Measurements from ENCODE around the gene TRPT1. TPM values are rescaled to one million over a fixed set of nuclear protein-coding genes. Genes with fewer than 3 reads are reported as not detected.

Gene TRPT1
- total and polyA plus RNA-seq, 9 of the 15 experiments (the other 6 are each of a cell fraction or from before 2014, with no cell fraction given) = 4.6 to 41.7 (median 23.1) TPM

GRCh38 chr11:64216879-64217278 is 9.1 kb downstream of the TRPT1 start:
- no peaks in the 10 kb centered on the region for H4K20me1 ChIP-seq (replicated peaks; ENCODE audit: control insufficient read depth, insufficient read depth, low read length)
- BruUV-seq (replicated peaks) = no TSS peak
- no peak overlapping the region for H3K9ac ChIP-seq (ENCODE audit: insufficient read depth in 1 of 2, low read depth in 2 of 2, low read length in 2 of 2)
- no peak overlapping the region for H3K4me3 ChIP-seq
- intact Hi-C loops (cut with micrococcal nuclease) (no loop called here), in situ Hi-C loops (cut with MboI) (no loop called here)
- ChIA-PET CTCF (ENCODE audit: low intra/inter-chr PET ratio) (no interaction called here), POLR2A (interaction anchor here (1.1 to 7.0 kb wide), 4 partner anchors 10 to 101 kb away, joined by 3 to 57 read pairs (median 14); partner anchors contain the start of genes FERMT3, NUDT22, TRMT112 and TRPT1)
- no peaks in the 10 kb centered on the region for H3K9me3 ChIP-seq (replicated peaks; ENCODE audit: control insufficient read depth, insufficient read depth, low read depth, low read length)
- H3K4me1 ChIP-seq (replicated peaks in 1 of 2; ENCODE audit: control insufficient read depth in 2 of 2, insufficient read depth in 2 of 2, low read length in 2 of 2) = peaks cover 0 to 15% of the 10 kb centered on the region in 2 experiments; a peak in 2 of 5 replicates
- H3K9me1 ChIP-seq (ENCODE audit: control insufficient read depth, insufficient read depth, low read length) = no peaks in the 10 kb centered on the region
- ATAC-seq (no peak), FAIRE-seq (no peak), DNase-seq (ENCODE audit: extremely low read depth in 1 of 4, low spot score in 3 of 4) (no peak)
- 0 out of 2 replicates have a peak, but pooled peaks have one; percentile 28 for TF ChIP-seq RBFOX2 (IDR thresholded peaks at IDR 0.05; ENCODE audit: low read depth, low read length)
- TF ChIP-seq ZNF143 (CRISPR knock-in tag; IDR thresholded peaks at IDR 0.05) = no peak
- TF ChIP-seq RFX5 (IDR thresholded peaks at IDR 0.05; ENCODE audit: low read depth, low read length) = no peak
- no peak for TF ChIP-seq POLR2AphosphoS2 (IDR thresholded peaks at IDR 0.05; ENCODE audit: low read length)
- TF ChIP-seq MLX (CRISPR knock-in tag; conservative IDR thresholded peaks at IDR 0.05) = no peak
- no peak for TF ChIP-seq ZC3H4 (CRISPR knock-in tag; IDR thresholded peaks at IDR 0.05; ENCODE audit: borderline replicate concordance)
- TF ChIP-seq POLR2G (IDR thresholded peaks at IDR 0.05; ENCODE audit: low read depth, low read length) = peak; percentile 29; the same call in 1 of the 2 replicates
- no peak for TF ChIP-seq GABPA (tag; conservative IDR thresholded peaks at IDR 0.05; ENCODE audit: low read depth)
- no peak for TF ChIP-seq ZBTB2 (IDR thresholded peaks at IDR 0.05)
- TF ChIP-seq ZNF668 (CRISPR knock-in tag; IDR thresholded peaks at IDR 0.05) = no peak
- TF ChIP-seq POLR2AphosphoS5 (IDR thresholded peaks at IDR 0.05; ENCODE audit: control insufficient read depth, insufficient read depth, low read depth, low read length) = no peak
- TF ChIP-seq ZFX (CRISPR knock-in tag; IDR thresholded peaks at IDR 0.05) = no peak
- TF ChIP-seq NCOA2 (IDR thresholded peaks at IDR 0.05; ENCODE audit: partially characterized antibody in 2 of 2) = no peak
- H3K27ac ChIP-seq (ENCODE audit: extremely low read depth, low read depth, low read length) = no peak overlapping the region
- WGBS (ENCODE audit: insufficient coverage, low coverage, missing lambda C conversion rate) = 95% methylated on average over 6 of the region's 6 CpGs
- H2AFZ ChIP-seq (ENCODE audit: low read depth, low read length) = no peak overlapping the region
- H3K79me2 ChIP-seq (ENCODE audit: control insufficient read depth, insufficient read depth, low read length) = no peaks in the 10 kb centered on the region
- peaks cover 83% of the 10 kb centered on the region for H3K36me3 ChIP-seq (ENCODE audit: control insufficient read depth, insufficient read depth, low read length)
- no peak overlapping the region for H3K4me2 ChIP-seq (ENCODE audit: insufficient read depth, low read length)
- no peaks in the 10 kb centered on the region for H3K27me3 ChIP-seq (ENCODE audit: control insufficient read depth in 2 of 2, insufficient read depth in 2 of 2, low read length in 2 of 2)
